ENCODE results near the gene LIMCH1.

GRCh38 chr4:41660352-41660751 is 122.4 kb downstream of the LIMCH1 start:
- no peak for TF ChIP-seq POLR2A (IDR thresholded peaks at IDR 0.05)
- no peak for TF ChIP-seq CTCF (IDR thresholded peaks at IDR 0.05 in 8 of 11, conservative IDR thresholded peaks at IDR 0.05 in 3 of 11)
- TF ChIP-seq POLR2AphosphoS5 (IDR thresholded peaks at IDR 0.05): no peak
